ENCODE results near the gene CASD1.

DNA sequence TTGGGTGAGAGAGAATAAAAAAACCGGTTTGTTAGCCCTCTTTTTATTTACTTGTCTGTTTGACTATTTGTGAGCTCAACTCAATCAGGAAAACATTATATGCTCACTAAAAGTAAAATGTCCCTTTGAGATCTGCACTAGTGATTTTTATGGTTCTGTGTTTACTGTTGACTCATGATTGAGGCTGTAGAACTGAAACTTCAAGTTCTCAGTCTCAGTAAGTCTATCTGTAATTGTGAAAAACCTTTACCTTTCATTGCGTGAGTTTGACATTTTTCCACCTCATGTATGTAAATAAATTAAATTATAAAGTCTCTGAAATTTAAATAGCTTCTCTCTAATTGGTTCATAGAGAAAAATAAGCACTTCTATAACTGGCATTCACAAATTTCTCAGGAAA lies 17.0 kb upstream of the CASD1 start:
- TF ChIP-seq, protein P1, sequence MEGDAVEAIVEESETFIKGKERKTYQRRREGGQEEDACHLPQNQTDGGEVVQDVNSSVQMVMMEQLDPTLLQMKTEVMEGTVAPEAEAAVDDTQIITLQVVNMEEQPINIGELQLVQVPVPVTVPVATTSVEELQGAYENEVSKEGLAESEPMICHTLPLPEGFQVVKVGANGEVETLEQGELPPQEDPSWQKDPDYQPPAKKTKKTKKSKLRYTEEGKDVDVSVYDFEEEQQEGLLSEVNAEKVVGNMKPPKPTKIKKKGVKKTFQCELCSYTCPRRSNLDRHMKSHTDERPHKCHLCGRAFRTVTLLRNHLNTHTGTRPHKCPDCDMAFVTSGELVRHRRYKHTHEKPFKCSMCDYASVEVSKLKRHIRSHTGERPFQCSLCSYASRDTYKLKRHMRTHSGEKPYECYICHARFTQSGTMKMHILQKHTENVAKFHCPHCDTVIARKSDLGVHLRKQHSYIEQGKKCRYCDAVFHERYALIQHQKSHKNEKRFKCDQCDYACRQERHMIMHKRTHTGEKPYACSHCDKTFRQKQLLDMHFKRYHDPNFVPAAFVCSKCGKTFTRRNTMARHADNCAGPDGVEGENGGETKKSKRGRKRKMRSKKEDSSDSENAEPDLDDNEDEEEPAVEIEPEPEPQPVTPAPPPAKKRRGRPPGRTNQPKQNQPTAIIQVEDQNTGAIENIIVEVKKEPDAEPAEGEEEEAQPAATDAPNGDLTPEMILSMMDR (IDR thresholded peaks at IDR 0.05; ENCODE audit: poor library complexity, severe bottlenecking): no peak
- TF ChIP-seq TAF1 (IDR thresholded peaks at IDR 0.05; ENCODE audit: low read depth) (no peak), MXI1 (conservative IDR thresholded peaks at IDR 0.05; ENCODE audit: poor library complexity, severe bottlenecking) (no peak), EP300 (conservative IDR thresholded peaks at IDR 0.05; ENCODE audit: poor library complexity, severe bottlenecking) (no peak), EZH2 (IDR thresholded peaks at IDR 0.05; ENCODE audit: borderline replicate concordance, insufficient read depth, low read length, poor library complexity, severe bottlenecking) (no peak), RAD21 (conservative IDR thresholded peaks at IDR 0.05) (no peak), SMC3 (conservative IDR thresholded peaks at IDR 0.05; ENCODE audit: poor library complexity) (no peak)
- TF ChIP-seq, protein P2, sequence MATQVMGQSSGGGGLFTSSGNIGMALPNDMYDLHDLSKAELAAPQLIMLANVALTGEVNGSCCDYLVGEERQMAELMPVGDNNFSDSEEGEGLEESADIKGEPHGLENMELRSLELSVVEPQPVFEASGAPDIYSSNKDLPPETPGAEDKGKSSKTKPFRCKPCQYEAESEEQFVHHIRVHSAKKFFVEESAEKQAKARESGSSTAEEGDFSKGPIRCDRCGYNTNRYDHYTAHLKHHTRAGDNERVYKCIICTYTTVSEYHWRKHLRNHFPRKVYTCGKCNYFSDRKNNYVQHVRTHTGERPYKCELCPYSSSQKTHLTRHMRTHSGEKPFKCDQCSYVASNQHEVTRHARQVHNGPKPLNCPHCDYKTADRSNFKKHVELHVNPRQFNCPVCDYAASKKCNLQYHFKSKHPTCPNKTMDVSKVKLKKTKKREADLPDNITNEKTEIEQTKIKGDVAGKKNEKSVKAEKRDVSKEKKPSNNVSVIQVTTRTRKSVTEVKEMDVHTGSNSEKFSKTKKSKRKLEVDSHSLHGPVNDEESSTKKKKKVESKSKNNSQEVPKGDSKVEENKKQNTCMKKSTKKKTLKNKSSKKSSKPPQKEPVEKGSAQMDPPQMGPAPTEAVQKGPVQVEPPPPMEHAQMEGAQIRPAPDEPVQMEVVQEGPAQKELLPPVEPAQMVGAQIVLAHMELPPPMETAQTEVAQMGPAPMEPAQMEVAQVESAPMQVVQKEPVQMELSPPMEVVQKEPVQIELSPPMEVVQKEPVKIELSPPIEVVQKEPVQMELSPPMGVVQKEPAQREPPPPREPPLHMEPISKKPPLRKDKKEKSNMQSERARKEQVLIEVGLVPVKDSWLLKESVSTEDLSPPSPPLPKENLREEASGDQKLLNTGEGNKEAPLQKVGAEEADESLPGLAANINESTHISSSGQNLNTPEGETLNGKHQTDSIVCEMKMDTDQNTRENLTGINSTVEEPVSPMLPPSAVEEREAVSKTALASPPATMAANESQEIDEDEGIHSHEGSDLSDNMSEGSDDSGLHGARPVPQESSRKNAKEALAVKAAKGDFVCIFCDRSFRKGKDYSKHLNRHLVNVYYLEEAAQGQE (IDR thresholded peaks at IDR 0.05; ENCODE audit: borderline replicate concordance): no peak

Measured in neural cell (in vitro differentiated cells).